SK-N-SH treated with all-trans-retinoic acid at 6 μM for 48 hours (cell line): ENCODE measurements around the gene C18orf63.

Experiments used
- ATAC-seq: fragments of 200-7000 bp; cut with Tn5 transposase; 3 replicates; pipeline ENCODE4 v1.9.1; 2020; ENCODE audit warnings: mild to moderate bottlenecking, moderate library complexity
- BACH2 ChIP-seq: fragments of 250-450 bp; sonication (Bioruptor Pico); IDR thresholded peaks from 2 replicates; pipeline ENCODE4 v1.9.0; 2021; ENCODE audit warnings: mild to moderate bottlenecking, borderline replicate concordance
- CREB5 ChIP-seq: fragments of 250-450 bp; sonication (Bioruptor Pico); IDR thresholded peaks from 2 replicates; pipeline ENCODE4 v1.5.1; 2020; ENCODE audit warnings: low read depth, mild to moderate bottlenecking, moderate library complexity
- CSDC2 ChIP-seq: fragments of 250-450 bp; sonication (Bioruptor Pico); IDR thresholded peaks from 2 replicates; pipeline ENCODE4 v1.5.0; 2020; ENCODE audit warnings: mild to moderate bottlenecking, moderate library complexity
- CSRNP3 ChIP-seq: fragments of 250-450 bp; sonication (Bioruptor Pico); IDR thresholded peaks from 2 replicates; pipeline ENCODE4 v1.5.1; 2021; ENCODE audit warnings: mild to moderate bottlenecking, moderate library complexity
- ESRRG ChIP-seq: fragments of 250-450 bp; sonication (Bioruptor Pico); IDR thresholded peaks from 2 replicates; pipeline ENCODE4 v1.6.1; 2021; ENCODE audit warnings: mild to moderate bottlenecking
- GLIS3 ChIP-seq: fragments of 250-450 bp; sonication (Bioruptor Pico); IDR thresholded peaks from 2 replicates; pipeline ENCODE4 v1.5.0; 2020; ENCODE audit warnings: mild to moderate bottlenecking, moderate library complexity
- ISL1 ChIP-seq: fragments of 250-450 bp; sonication (Bioruptor Pico); IDR thresholded peaks from 2 replicates; pipeline ENCODE4 v2.1.2; 2022; ENCODE audit warnings: mild to moderate bottlenecking, moderate library complexity
- OSR1 ChIP-seq: fragments of 250-450 bp; sonication (Bioruptor Pico); IDR thresholded peaks from 2 replicates; pipeline ENCODE4 v1.8.0; 2022; ENCODE audit warnings: moderate library complexity, mild to moderate bottlenecking, inconsistent platforms
- PATZ1 ChIP-seq: fragments of 250-450 bp; sonication (Bioruptor Pico); IDR thresholded peaks from 2 replicates; pipeline ENCODE4 v1.8.0; 2020; ENCODE audit warnings: mild to moderate bottlenecking, moderate library complexity, borderline replicate concordance
- POU6F1 ChIP-seq: fragments of 250-450 bp; sonication (Bioruptor Pico); IDR thresholded peaks from 2 replicates; pipeline ENCODE4 v1.8.0; 2021; ENCODE audit warnings: low read depth, mild to moderate bottlenecking, moderate library complexity, borderline replicate concordance
- PPARA ChIP-seq: fragments of 250-450 bp; sonication (Bioruptor Pico); IDR thresholded peaks from 2 replicates; pipeline ENCODE4 v1.5.0; 2020; ENCODE audit warnings: mild to moderate bottlenecking, borderline replicate concordance
- RARB ChIP-seq: fragments of 250-450 bp; sonication (Bioruptor Pico); IDR thresholded peaks from 2 replicates; pipeline ENCODE4 v1.8.0; 2021; ENCODE audit warnings: mild to moderate bottlenecking, moderate library complexity
- SNAI2 ChIP-seq: fragments of 250-450 bp; sonication (Bioruptor Pico); IDR thresholded peaks from 2 replicates; pipeline ENCODE4 v1.5.0; 2020; ENCODE audit warnings: mild to moderate bottlenecking, moderate library complexity
- TCF4 ChIP-seq: fragments of 250-450 bp; sonication (Bioruptor Pico); IDR thresholded peaks from 2 replicates; pipeline ENCODE4 v1.8.0; 2021; ENCODE audit warnings: mild to moderate bottlenecking, moderate library complexity, borderline replicate concordance
- TOX ChIP-seq: fragments of 250-450 bp; sonication (Bioruptor Pico); IDR thresholded peaks from 2 replicates; pipeline ENCODE4 v1.8.0; 2021; ENCODE audit warnings: mild to moderate bottlenecking, moderate library complexity, borderline replicate concordance
- TSHZ2 ChIP-seq: fragments of 250-450 bp; sonication (Bioruptor Pico); IDR thresholded peaks from 2 replicates; pipeline ENCODE4 v1.5.0; 2020; ENCODE audit warnings: mild to moderate bottlenecking, moderate library complexity
- ZC3H10 ChIP-seq: fragments of 250-450 bp; sonication (Bioruptor Pico); IDR thresholded peaks from 2 replicates; pipeline ENCODE4 v1.5.1; 2021; ENCODE audit warnings: mild to moderate bottlenecking, moderate library complexity
- ZFP3 ChIP-seq: fragments of 250-450 bp; sonication (Bioruptor Pico); IDR thresholded peaks from 2 replicates; pipeline ENCODE4 v1.5.0; 2020; ENCODE audit warnings: mild to moderate bottlenecking, moderate library complexity
- ZFP30 ChIP-seq: fragments of 450-650 bp; formaldehyde crosslinking; IDR thresholded peaks from 2 replicates; pipeline ENCODE4 v1.5.0; 2022; ENCODE audit warnings: mild to moderate bottlenecking, moderate library complexity
- ZNF565 ChIP-seq: fragments of 450-650 bp; formaldehyde crosslinking; conservative IDR thresholded peaks from 2 replicates; pipeline ENCODE4 v1.5.0; 2020; ENCODE audit warnings: low read depth, mild to moderate bottlenecking, moderate library complexity
- ZNF70 ChIP-seq: fragments of 450-650 bp; formaldehyde crosslinking; IDR thresholded peaks from 2 replicates; pipeline ENCODE4 v1.5.0; 2020; ENCODE audit warnings: mild to moderate bottlenecking, moderate library complexity
- ZNF8 ChIP-seq: fragments of 450-650 bp; formaldehyde crosslinking; IDR thresholded peaks from 2 replicates; pipeline ENCODE4 v1.5.0; 2020; ENCODE audit warnings: mild to moderate bottlenecking, moderate library complexity

The C18orf63 gene

GRCh38 chr18:74388227-74388626, 72.6 kb downstream of the C18orf63 start:
- no peak for ATAC-seq
- TF ChIP-seq ZNF8 (no peak), BACH2 (CRISPR knock-in tag) (no peak), TCF4 (no peak), CSRNP3 (CRISPR knock-in tag) (no peak), RARB (CRISPR knock-in tag) (no peak), PPARA (CRISPR knock-in tag) (no peak)

- no peak for ATAC-seq
- TF ChIP-seq CSDC2 (CRISPR knock-in tag) (no peak), ZNF70 (no peak), CREB5 (no peak), ISL1 (CRISPR knock-in tag) (no peak), TOX (CRISPR knock-in tag) (no peak), ESRRG (CRISPR knock-in tag) (no peak), PPARA (CRISPR knock-in tag) (no peak), ZFP3 (no peak), CSRNP3 (CRISPR knock-in tag) (no peak), PATZ1 (CRISPR knock-in tag) (no peak), TSHZ2 (no peak), ZC3H10 (CRISPR knock-in tag) (no peak), ZNF8 (no peak), SNAI2 (CRISPR knock-in tag) (no peak), ZNF565 (CRISPR knock-in tag) (no peak), ZFP30 (CRISPR knock-in tag) (no peak), GLIS3 (CRISPR knock-in tag) (no peak), TCF4 (no peak)
These were observed 73.7 kb downstream of the C18orf63 start for GRCh38 chr18:74389171-74389927.

GRCh38 chr18:74389991-74390390, 74.4 kb downstream of the C18orf63 start:
- no peak for ATAC-seq
- TF ChIP-seq BACH2 (CRISPR knock-in tag) (no peak), GLIS3 (CRISPR knock-in tag) (no peak), POU6F1 (CRISPR knock-in tag) (no peak), CREB5 (no peak), TCF4 (no peak), OSR1 (CRISPR knock-in tag) (no peak), TOX (CRISPR knock-in tag) (no peak), ZNF565 (CRISPR knock-in tag) (no peak), CSDC2 (CRISPR knock-in tag) (no peak), SNAI2 (CRISPR knock-in tag) (no peak), ZNF8 (no peak), PPARA (CRISPR knock-in tag) (no peak), RARB (CRISPR knock-in tag) (no peak)
